Neural cell (in vitro differentiated cells): ENCODE results near the gene MS4A18. TPM values are rescaled to one million over a fixed set of nuclear protein-coding genes. Genes with fewer than 3 reads are reported as not detected.

Source experiments
- H2AFZ ChIP-seq: fragments of 200-600, 300-800 bp; sonication (generic), shearing (Covaris generic); 2 replicates; pipeline ENCODE4 v1.6.0; 2014; ENCODE audit warnings: low read depth, mild to moderate bottlenecking, antibody characterized with exemption, low read length, moderate library complexity
- H3F3A ChIP-seq: fragments of 200-600 bp; shearing (Covaris generic); 2 replicates; pipeline ENCODE4 v1.6.1; 2016; ENCODE audit warnings: mild to moderate bottlenecking, moderate library complexity, mixed read lengths, antibody characterized with exemption, low read length; ENCODE audit not compliant: insufficient read depth, poor library complexity, severe bottlenecking
- H3K27ac ChIP-seq: fragments of 200-600, 300-800 bp; sonication (generic), shearing (Covaris generic); 2 replicates; pipeline ENCODE4 v1.5.1; 2014; ENCODE audit warnings: mild to moderate bottlenecking, low read length, moderate library complexity
- H3K27me3 ChIP-seq: fragments of 300-800, 200-600 bp; sonication (generic), shearing (Covaris generic); 2 replicates; pipeline ENCODE4 v1.6.0; 2014; ENCODE audit warnings: mild to moderate bottlenecking, low read depth, low read length, moderate library complexity; ENCODE audit not compliant: insufficient read depth
- H3K36me3 ChIP-seq: fragments of 300-800, 200-600 bp; sonication (generic), shearing (Covaris generic); 2 replicates; pipeline ENCODE4 v1.5.1; 2014; ENCODE audit warnings: mild to moderate bottlenecking, antibody characterized with exemption, low read length, moderate library complexity; ENCODE audit not compliant: insufficient read depth
- H3K4me2 ChIP-seq: fragments of 300-800, 200-600 bp; sonication (generic), shearing (Covaris generic); 2 replicates; pipeline ENCODE4 v1.6.0; 2014; ENCODE audit warnings: mild to moderate bottlenecking, low read length
- H3K4me3 ChIP-seq: fragments of 300-800, 200-600 bp; sonication (generic), shearing (Covaris generic); 2 replicates; pipeline ENCODE4 v1.5.1; 2014; ENCODE audit warnings: mild to moderate bottlenecking, low read length, moderate library complexity
- H3K79me2 ChIP-seq: fragments of 200-600 bp; shearing (Covaris generic); replicated peaks from 2 replicates; pipeline ENCODE4 v1.6.0; 2014; ENCODE audit warnings: mild to moderate bottlenecking, low read length, moderate library complexity; ENCODE audit not compliant: insufficient read depth
- H3K9ac ChIP-seq: fragments of 300-800, 200-600 bp; sonication (generic), shearing (Covaris generic); 2 replicates; pipeline ENCODE4 v1.6.1; 2016; ENCODE audit warnings: mild to moderate bottlenecking, low read length, mixed read lengths
- H3K9me2 ChIP-seq: fragments of 200-600 bp; shearing (Covaris generic); 2 replicates; pipeline ENCODE4 v1.6.1; 2016; ENCODE audit warnings: mild to moderate bottlenecking, low read length, mixed read lengths; ENCODE audit not compliant: insufficient read depth
- H3K9me3 ChIP-seq: fragments of 200-600, 300-800 bp; sonication (generic), shearing (Covaris generic); 2 replicates; pipeline ENCODE4 v1.6.1; 2016; ENCODE audit warnings: mild to moderate bottlenecking, mixed run types, low read length, moderate library complexity, mixed read lengths
- H4K20me1 ChIP-seq: fragments of 200-600 bp; shearing (Covaris generic); 2 replicates; pipeline ENCODE4 v1.6.1; 2016; ENCODE audit warnings: mild to moderate bottlenecking, mixed run types; ENCODE audit not compliant: insufficient read depth
- EP300 ChIP-seq: fragments of 450-650 bp; conservative IDR thresholded peaks from 2 replicates; pipeline ENCODE4 v1.6.1; 2014; ENCODE audit warnings: antibody characterized with exemption, mild to moderate bottlenecking, moderate library complexity; ENCODE audit not compliant: poor library complexity, severe bottlenecking
- EZH2 ChIP-seq: fragments of 200-600, 300-800 bp; shearing (Covaris generic), sonication (generic); IDR thresholded peaks from 2 replicates; pipeline ENCODE4 v1.6.1; 2014; ENCODE audit warnings: antibody characterized with exemption, low read length, borderline replicate concordance, mild to moderate bottlenecking; ENCODE audit not compliant: insufficient read depth, poor library complexity, severe bottlenecking
- MXI1 ChIP-seq: fragments of 450-650 bp; conservative IDR thresholded peaks from 2 replicates; pipeline ENCODE4 v1.6.1; 2014; ENCODE audit warnings: antibody characterized with exemption, mild to moderate bottlenecking; ENCODE audit not compliant: poor library complexity, severe bottlenecking
- POLR2AphosphoS5 ChIP-seq: IDR thresholded peaks from 2 replicates; pipeline ENCODE4 v1.6.1; 2012
- RAD21 ChIP-seq: fragments of 450-650 bp; conservative IDR thresholded peaks from 2 replicates; pipeline ENCODE4 v1.6.1; 2014; ENCODE audit warnings: antibody characterized with exemption, mild to moderate bottlenecking, moderate library complexity
- SMC3 ChIP-seq: fragments of 450-650 bp; conservative IDR thresholded peaks from 2 replicates; pipeline ENCODE4 v1.6.1; 2014; ENCODE audit warnings: antibody characterized with exemption, mild to moderate bottlenecking, moderate library complexity; ENCODE audit not compliant: poor library complexity
- TAF1 ChIP-seq: IDR thresholded peaks from 2 replicates; pipeline ENCODE4 v1.6.1; 2012; ENCODE audit warnings: low read depth
- polyA plus RNA-seq: library from polyadenylated mRNA; depleted of rRNA; stranded (reverse); fragments of >200 nt; gene quantifications from 2 replicates; pipeline ENCODE4 v1.2.3, GENCODE V29; 2014
- TF ChIP-seq, protein P1 (sequence below): fragments of 450-650 bp; IDR thresholded peaks from 2 replicates; pipeline ENCODE4 v1.5.1; 2014; ENCODE audit warnings: antibody characterized with exemption, mild to moderate bottlenecking, moderate library complexity; ENCODE audit not compliant: poor library complexity, severe bottlenecking
- TF ChIP-seq, protein P2 (sequence below): IDR thresholded peaks from 2 replicates; pipeline ENCODE4 v1.6.1; 2012; ENCODE audit warnings: borderline replicate concordance

Gene MS4A18
- polyA plus RNA-seq, 1 donor from 2014 or later: not detected

DNA sequence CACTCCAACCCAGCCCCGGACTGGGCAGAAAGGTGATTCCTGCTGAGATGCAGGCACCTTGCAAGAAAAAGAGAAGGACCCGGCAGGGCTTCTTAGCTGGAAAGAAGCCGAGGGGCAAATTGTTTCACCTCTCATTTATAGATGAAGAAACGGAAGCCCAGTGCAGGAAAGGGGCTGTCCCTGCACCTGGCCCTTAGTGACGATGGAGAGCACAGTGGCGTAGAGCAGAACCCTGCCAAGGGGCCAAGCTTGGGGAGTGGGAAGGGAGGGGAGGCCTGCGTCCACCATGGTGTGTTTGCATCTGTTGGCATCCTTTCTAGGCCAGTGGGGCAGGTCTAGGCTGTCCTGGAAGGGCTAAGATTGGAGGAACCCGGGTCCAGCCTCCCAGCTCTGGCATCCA, 24.3 kb downstream of the MS4A18 start:
- H3K9me2 ChIP-seq: no peaks in the 10 kb centered on the region
- no peak overlapping the region for H2AFZ ChIP-seq
- no peak overlapping the region for H3K9ac ChIP-seq
- no peaks in the 10 kb centered on the region for H3K79me2 ChIP-seq
- no peaks in the 10 kb centered on the region for H3K9me3 ChIP-seq
- no peaks in the 10 kb centered on the region for H3K27me3 ChIP-seq
- no peaks in the 10 kb centered on the region for H4K20me1 ChIP-seq
- H3K4me3 ChIP-seq: no peak overlapping the region
- no peak overlapping the region for H3K4me2 ChIP-seq
- H3K36me3 ChIP-seq: no peaks in the 10 kb centered on the region
- TF ChIP-seq TAF1: no peak
- no peak for TF ChIP-seq EP300
- no peak for TF ChIP-seq EZH2
- TF ChIP-seq MXI1: no peak
- TF ChIP-seq RAD21: no peak
- H3F3A ChIP-seq: no peaks in the 10 kb centered on the region
- H3K27ac ChIP-seq: no peak overlapping the region

GRCh38 chr11:60750911-60751310, 26.4 kb downstream of the MS4A18 start:
- H3K27ac ChIP-seq: no peak overlapping the region
- H3K79me2 ChIP-seq: no peaks in the 10 kb centered on the region
- no peaks in the 10 kb centered on the region for H4K20me1 ChIP-seq
- no peaks in the 10 kb centered on the region for H3K9me3 ChIP-seq
- no peak overlapping the region for H2AFZ ChIP-seq
- H3K27me3 ChIP-seq: no peaks in the 10 kb centered on the region
- no peak overlapping the region for H3K9ac ChIP-seq
- TF ChIP-seq MXI1 (no peak), EP300 (no peak), TAF1 (no peak), EZH2 (no peak), SMC3 (no peak), RAD21 (no peak), POLR2AphosphoS5 (no peak)
- TF ChIP-seq, protein P1, sequence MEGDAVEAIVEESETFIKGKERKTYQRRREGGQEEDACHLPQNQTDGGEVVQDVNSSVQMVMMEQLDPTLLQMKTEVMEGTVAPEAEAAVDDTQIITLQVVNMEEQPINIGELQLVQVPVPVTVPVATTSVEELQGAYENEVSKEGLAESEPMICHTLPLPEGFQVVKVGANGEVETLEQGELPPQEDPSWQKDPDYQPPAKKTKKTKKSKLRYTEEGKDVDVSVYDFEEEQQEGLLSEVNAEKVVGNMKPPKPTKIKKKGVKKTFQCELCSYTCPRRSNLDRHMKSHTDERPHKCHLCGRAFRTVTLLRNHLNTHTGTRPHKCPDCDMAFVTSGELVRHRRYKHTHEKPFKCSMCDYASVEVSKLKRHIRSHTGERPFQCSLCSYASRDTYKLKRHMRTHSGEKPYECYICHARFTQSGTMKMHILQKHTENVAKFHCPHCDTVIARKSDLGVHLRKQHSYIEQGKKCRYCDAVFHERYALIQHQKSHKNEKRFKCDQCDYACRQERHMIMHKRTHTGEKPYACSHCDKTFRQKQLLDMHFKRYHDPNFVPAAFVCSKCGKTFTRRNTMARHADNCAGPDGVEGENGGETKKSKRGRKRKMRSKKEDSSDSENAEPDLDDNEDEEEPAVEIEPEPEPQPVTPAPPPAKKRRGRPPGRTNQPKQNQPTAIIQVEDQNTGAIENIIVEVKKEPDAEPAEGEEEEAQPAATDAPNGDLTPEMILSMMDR: no peak
- TF ChIP-seq, protein P2, sequence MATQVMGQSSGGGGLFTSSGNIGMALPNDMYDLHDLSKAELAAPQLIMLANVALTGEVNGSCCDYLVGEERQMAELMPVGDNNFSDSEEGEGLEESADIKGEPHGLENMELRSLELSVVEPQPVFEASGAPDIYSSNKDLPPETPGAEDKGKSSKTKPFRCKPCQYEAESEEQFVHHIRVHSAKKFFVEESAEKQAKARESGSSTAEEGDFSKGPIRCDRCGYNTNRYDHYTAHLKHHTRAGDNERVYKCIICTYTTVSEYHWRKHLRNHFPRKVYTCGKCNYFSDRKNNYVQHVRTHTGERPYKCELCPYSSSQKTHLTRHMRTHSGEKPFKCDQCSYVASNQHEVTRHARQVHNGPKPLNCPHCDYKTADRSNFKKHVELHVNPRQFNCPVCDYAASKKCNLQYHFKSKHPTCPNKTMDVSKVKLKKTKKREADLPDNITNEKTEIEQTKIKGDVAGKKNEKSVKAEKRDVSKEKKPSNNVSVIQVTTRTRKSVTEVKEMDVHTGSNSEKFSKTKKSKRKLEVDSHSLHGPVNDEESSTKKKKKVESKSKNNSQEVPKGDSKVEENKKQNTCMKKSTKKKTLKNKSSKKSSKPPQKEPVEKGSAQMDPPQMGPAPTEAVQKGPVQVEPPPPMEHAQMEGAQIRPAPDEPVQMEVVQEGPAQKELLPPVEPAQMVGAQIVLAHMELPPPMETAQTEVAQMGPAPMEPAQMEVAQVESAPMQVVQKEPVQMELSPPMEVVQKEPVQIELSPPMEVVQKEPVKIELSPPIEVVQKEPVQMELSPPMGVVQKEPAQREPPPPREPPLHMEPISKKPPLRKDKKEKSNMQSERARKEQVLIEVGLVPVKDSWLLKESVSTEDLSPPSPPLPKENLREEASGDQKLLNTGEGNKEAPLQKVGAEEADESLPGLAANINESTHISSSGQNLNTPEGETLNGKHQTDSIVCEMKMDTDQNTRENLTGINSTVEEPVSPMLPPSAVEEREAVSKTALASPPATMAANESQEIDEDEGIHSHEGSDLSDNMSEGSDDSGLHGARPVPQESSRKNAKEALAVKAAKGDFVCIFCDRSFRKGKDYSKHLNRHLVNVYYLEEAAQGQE: no peak
- H3F3A ChIP-seq: no peaks in the 10 kb centered on the region
- H3K4me2 ChIP-seq: no peak overlapping the region
- no peak overlapping the region for H3K4me3 ChIP-seq
- no peaks in the 10 kb centered on the region for H3K9me2 ChIP-seq
- no peaks in the 10 kb centered on the region for H3K36me3 ChIP-seq

DNA sequence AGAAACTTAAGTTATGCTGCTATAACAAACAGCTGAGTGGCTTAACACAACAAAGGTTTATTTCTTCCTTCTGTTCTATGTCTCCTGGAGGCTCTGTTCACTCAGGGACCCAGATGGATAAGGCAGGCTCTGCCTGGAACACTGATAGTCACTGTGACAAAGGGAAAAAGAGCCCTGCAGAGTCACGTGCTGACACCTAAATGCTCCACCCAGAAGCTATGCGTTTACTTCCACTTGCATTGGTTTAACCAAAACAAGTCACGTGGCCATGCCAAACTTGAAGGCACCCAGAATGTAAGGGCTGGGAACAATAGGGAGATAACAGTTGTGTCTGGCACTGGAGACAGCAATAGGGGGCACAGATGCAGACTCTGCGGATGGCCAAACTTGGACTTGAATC, 28.8 kb downstream of the MS4A18 start:
- TF ChIP-seq SMC3 (no peak), EZH2 (no peak), RAD21 (no peak), MXI1 (no peak), POLR2AphosphoS5 (no peak), TAF1 (no peak), EP300 (no peak)
- TF ChIP-seq, protein P2: no peak
- TF ChIP-seq, protein P1: no peak
- no peak overlapping the region for H3K27ac ChIP-seq
- no peaks in the 10 kb centered on the region for H3K9me2 ChIP-seq
- H3K36me3 ChIP-seq: no peaks in the 10 kb centered on the region
- H2AFZ ChIP-seq: no peak overlapping the region
- H3K27me3 ChIP-seq: no peaks in the 10 kb centered on the region
- H3K79me2 ChIP-seq: no peaks in the 10 kb centered on the region
- H3K9me3 ChIP-seq: no peaks in the 10 kb centered on the region
- no peaks in the 10 kb centered on the region for H4K20me1 ChIP-seq
- no peaks in the 10 kb centered on the region for H3F3A ChIP-seq
- H3K4me3 ChIP-seq: no peak overlapping the region
- no peak overlapping the region for H3K4me2 ChIP-seq
- H3K9ac ChIP-seq: no peak overlapping the region
